Activated T-cell treated with anti-CD3 and anti-CD28 coated beads, Interleukin-2, amount 50 U/mL, for 24 hours (primary cell): ENCODE measurements around the gene NUPR1.

Experiments used
- DNase-seq: peaks from one replicate; pipeline ENCODE4 v3.0.0-alpha.2; 2020
- H3K27ac Mint-ChIP-seq: 2 replicates; pipeline ENCODE4 v1.8.0; 2020; ENCODE audit warnings: mild to moderate bottlenecking, mixed read lengths
- H3K27me3 Mint-ChIP-seq: 2 replicates; pipeline ENCODE4 v1.8.0; 2020; ENCODE audit warnings: mixed read lengths
- H3K36me3 Mint-ChIP-seq: 2 replicates; pipeline ENCODE4 v1.8.0; 2020; ENCODE audit warnings: low read depth, mixed read lengths
- H3K4me1 Mint-ChIP-seq: 2 replicates; pipeline ENCODE4 v1.8.0; 2020; ENCODE audit warnings: low read depth, mixed read lengths
- H3K4me3 Mint-ChIP-seq: 2 replicates; pipeline ENCODE4 v1.8.0; 2020; ENCODE audit warnings: mild to moderate bottlenecking, moderate library complexity, mixed read lengths
- H3K9me3 Mint-ChIP-seq: 2 replicates; pipeline ENCODE4 v1.8.0; 2020; ENCODE audit warnings: mixed read lengths

Gene NUPR1

GRCh38 chr16:28526201-28527099 is 12.3 kb downstream of the NUPR1 start:
- Mint-ChIP-seq H3K4me1 (peaks cover 8% of the 10 kb centered on the region), H3K27ac (no peak overlapping the region)
- DNase-seq: no peak

DNA sequence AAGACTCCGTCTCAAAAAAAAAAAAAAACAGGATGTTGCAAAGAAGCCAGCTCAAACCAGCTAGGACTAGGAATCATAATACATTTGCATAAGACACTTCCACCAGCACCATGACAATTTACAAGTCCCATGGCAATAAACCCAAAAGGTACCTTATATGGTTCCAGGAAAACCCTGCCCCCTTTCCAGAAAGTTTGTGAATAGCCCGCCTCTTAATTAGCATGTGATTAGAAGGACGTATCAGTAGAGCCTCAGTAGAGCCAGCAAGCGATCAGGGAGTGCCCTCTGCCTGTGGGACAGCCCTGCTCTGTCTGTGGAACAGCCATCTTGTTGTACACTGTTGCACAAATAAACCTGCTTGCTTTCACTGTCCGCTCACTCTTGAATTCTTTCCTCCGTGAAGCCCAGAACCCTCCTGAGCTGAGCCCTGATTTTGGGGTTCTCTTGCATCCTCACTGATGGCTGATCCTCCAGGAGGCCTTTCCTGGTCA is 14.0 kb downstream of the NUPR1 start:
- no peaks in the 10 kb centered on the region for H3K36me3 Mint-ChIP-seq
- DNase-seq: no peak
- H3K9me3 Mint-ChIP-seq: no peaks in the 10 kb centered on the region
- no peak overlapping the region for H3K27ac Mint-ChIP-seq
- peaks cover 8% of the 10 kb centered on the region for H3K4me1 Mint-ChIP-seq
- H3K4me3 Mint-ChIP-seq: no peak overlapping the region
- H3K27me3 Mint-ChIP-seq: no peaks in the 10 kb centered on the region

More at GRCh38 chr16:28526201-28527099, 12.3 kb downstream of the NUPR1 start:
- H3K27me3 Mint-ChIP-seq: no peaks in the 10 kb centered on the region
- H3K36me3 Mint-ChIP-seq: no peaks in the 10 kb centered on the region
- no peak overlapping the region for H3K4me3 Mint-ChIP-seq
- no peaks in the 10 kb centered on the region for H3K9me3 Mint-ChIP-seq

- no peaks in the 10 kb centered on the region for H3K9me3 Mint-ChIP-seq
- no peak overlapping the region for H3K4me3 Mint-ChIP-seq
- H3K27me3 Mint-ChIP-seq: no peaks in the 10 kb centered on the region
- H3K27ac Mint-ChIP-seq: no peak overlapping the region
- H3K36me3 Mint-ChIP-seq: no peaks in the 10 kb centered on the region
- DNase-seq: no peak
- peaks cover 8% of the 10 kb centered on the region for H3K4me1 Mint-ChIP-seq
Measured at GRCh38 chr16:28522792-28523191, 16.0 kb downstream of the NUPR1 start.

DNA sequence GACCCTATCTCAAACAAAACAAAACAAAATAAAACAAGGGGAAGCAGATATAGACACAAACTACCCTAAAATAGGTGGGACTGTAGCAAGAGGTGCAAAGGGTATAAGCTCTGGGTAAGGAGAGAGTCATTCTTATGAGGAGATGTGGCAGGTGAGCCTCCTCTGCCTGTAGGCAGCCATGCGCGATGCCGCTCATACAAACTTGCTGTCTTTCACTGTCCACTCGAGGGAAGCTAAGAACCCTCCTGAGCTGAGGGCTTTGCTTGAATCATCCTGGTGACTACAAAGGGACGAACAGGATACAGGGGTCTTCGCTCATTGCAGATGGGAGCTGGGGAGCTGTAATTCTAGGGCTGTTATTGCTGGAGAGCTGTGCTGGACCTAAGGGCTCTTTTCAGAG is 17.3 kb downstream of the NUPR1 start:
- H3K9me3 Mint-ChIP-seq: no peaks in the 10 kb centered on the region
- DNase-seq: no peak
- H3K4me3 Mint-ChIP-seq: no peak overlapping the region
- H3K27me3 Mint-ChIP-seq: no peaks in the 10 kb centered on the region
- H3K27ac Mint-ChIP-seq: no peak overlapping the region
- H3K4me1 Mint-ChIP-seq: peaks cover 8% of the 10 kb centered on the region
- H3K36me3 Mint-ChIP-seq: no peaks in the 10 kb centered on the region

DNA sequence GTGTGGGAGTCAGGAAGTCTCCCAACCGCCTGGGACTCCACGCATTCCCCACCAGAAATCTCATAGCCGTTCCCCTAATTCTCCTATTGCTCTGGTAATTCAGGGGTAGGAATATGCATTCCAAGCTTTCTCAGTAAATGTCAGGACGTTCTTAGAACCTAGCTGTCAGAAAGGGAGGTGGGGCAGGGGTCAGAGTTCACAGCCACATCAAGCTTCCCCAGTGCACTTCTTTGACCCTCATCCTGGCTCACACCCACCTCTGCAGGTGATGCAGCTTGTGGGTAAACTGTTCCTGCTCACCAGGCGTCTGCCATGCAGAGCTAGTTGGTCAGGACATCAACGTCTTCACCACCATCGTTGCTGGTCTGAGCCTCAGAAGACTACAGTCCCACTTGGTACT is 18.1 kb downstream of the NUPR1 start:
- H3K27ac Mint-ChIP-seq: no peak overlapping the region
- no peak for DNase-seq
- H3K9me3 Mint-ChIP-seq: no peaks in the 10 kb centered on the region
- H3K36me3 Mint-ChIP-seq: no peaks in the 10 kb centered on the region
- H3K27me3 Mint-ChIP-seq: no peaks in the 10 kb centered on the region
- no peak overlapping the region for H3K4me3 Mint-ChIP-seq
- peaks cover 8% of the 10 kb centered on the region for H3K4me1 Mint-ChIP-seq

GRCh38 chr16:28514246-28514645 is 24.5 kb downstream of the NUPR1 start:
- Mint-ChIP-seq H3K9me3 (no peaks in the 10 kb centered on the region), H3K4me3 (no peak overlapping the region), H3K4me1 (no peaks in the 10 kb centered on the region), H3K36me3 (no peaks in the 10 kb centered on the region), H3K27me3 (no peaks in the 10 kb centered on the region), H3K27ac (no peak overlapping the region)
- no peak for DNase-seq

- H3K27ac Mint-ChIP-seq: peak overlapping the region; percentile 34
- no peak overlapping the region for H3K4me3 Mint-ChIP-seq
- no peaks in the 10 kb centered on the region for H3K27me3 Mint-ChIP-seq
- H3K36me3 Mint-ChIP-seq: no peaks in the 10 kb centered on the region
- no peaks in the 10 kb centered on the region for H3K9me3 Mint-ChIP-seq
- H3K4me1 Mint-ChIP-seq: no peaks in the 10 kb centered on the region
- DNase-seq: no peak
Measured at GRCh38 chr16:28513484-28514181, 25.1 kb downstream of the NUPR1 start.

DNA sequence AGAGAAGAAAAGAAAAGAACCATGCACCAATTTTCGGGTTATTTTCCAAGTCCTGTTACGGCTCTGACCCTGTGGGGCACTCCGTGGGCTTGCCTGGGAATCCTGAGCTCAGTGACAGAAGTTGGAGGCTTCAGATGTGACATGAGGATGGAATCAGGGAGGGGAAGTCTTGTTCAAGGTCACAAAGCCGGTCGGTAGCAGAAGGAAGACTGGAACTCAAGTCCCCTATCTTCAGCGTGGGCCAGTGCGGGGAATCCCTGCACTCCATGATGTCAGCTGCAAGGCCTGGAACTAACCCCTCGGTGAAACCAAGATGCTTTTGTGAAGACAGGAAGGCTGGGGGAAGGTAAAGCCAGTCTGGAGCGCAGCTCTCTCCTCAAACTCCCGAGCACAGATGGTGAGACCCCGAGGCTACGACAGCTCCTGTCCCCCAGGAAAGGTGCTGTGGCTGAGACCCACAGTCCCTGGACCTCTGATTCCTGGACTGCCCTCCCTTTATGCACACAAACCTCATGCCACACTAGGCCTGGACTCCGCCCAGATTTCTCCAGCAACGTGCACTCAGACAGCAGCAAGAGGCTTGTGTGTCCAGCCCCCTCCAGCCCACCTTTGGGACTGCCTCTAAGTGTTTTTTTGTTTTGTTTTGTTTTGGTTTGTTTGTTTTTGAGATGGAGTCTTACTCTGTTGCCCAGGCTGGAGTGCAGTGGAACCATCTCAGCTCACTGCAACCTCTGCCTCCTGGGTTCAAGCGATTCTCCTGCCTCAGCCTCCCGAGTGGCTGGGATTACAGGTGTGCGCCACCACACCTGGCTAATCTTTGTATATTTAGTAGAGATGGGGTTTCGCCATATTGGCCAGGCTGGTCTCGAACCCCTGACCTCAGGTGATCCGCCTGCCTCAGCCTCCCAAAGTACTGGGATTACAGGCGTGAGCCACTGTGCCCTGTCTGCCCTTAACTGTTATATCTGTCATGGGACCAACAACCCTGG is 26.7 kb downstream of the NUPR1 start:
- Mint-ChIP-seq H3K9me3 (no peaks in the 10 kb centered on the region), H3K4me1 (peaks cover 13% of the 10 kb centered on the region), H3K4me3 (no peak overlapping the region), H3K36me3 (no peaks in the 10 kb centered on the region), H3K27ac (no peak overlapping the region), H3K27me3 (no peaks in the 10 kb centered on the region)
- DNase-seq: no peak

DNA sequence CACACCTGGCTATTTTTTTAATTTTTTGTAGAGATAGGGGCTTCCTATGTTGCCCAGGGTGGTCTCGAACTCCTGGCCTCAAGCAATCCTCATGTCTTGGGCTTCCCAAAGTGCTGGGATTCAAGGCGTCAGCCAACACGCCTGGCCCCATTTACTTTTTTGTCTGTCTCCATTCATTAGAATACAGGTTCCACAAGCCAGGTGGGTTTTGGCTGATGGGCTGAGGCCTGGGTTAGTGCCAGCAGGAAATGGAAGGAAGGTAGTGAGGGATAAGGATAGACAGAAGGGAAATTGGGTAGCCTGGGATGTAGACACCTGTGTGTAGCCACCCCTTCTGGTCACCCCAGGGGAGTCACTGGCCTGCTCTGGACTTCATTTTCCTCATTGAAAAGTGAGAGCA is 27.7 kb downstream of the NUPR1 start:
- Mint-ChIP-seq H3K4me1 (peaks cover 17% of the 10 kb centered on the region), H3K27ac (no peak overlapping the region), H3K36me3 (no peaks in the 10 kb centered on the region), H3K27me3 (no peaks in the 10 kb centered on the region), H3K9me3 (no peaks in the 10 kb centered on the region), H3K4me3 (no peak overlapping the region)
- no peak for DNase-seq

GRCh38 chr16:28505489-28506137 is 33.2 kb downstream of the NUPR1 start:
- no peaks in the 10 kb centered on the region for H3K36me3 Mint-ChIP-seq
- no peak for DNase-seq

GRCh38 chr16:28504707-28505404 is 33.9 kb downstream of the NUPR1 start:
- Mint-ChIP-seq H3K4me3 (no peak overlapping the region), H3K27me3 (no peaks in the 10 kb centered on the region), H3K27ac (no peak overlapping the region), H3K4me1 (peaks cover 21% of the 10 kb centered on the region), H3K36me3 (no peaks in the 10 kb centered on the region), H3K9me3 (no peaks in the 10 kb centered on the region)
- no peak for DNase-seq

More at GRCh38 chr16:28505489-28506137, 33.2 kb downstream of the NUPR1 start:
- Mint-ChIP-seq H3K9me3 (no peaks in the 10 kb centered on the region), H3K27ac (no peak overlapping the region), H3K4me1 (peaks cover 19% of the 10 kb centered on the region), H3K27me3 (no peaks in the 10 kb centered on the region), H3K4me3 (no peak overlapping the region)

- H3K27me3 Mint-ChIP-seq: no peaks in the 10 kb centered on the region
- no peak overlapping the region for H3K27ac Mint-ChIP-seq
- H3K9me3 Mint-ChIP-seq: no peaks in the 10 kb centered on the region
- H3K4me3 Mint-ChIP-seq: no peak overlapping the region
- H3K4me1 Mint-ChIP-seq: peaks cover 21% of the 10 kb centered on the region
- DNase-seq: no peak
- no peaks in the 10 kb centered on the region for H3K36me3 Mint-ChIP-seq
Measured at GRCh38 chr16:28503470-28504259, 35.1 kb downstream of the NUPR1 start.

- no peak overlapping the region for H3K4me3 Mint-ChIP-seq
- H3K27ac Mint-ChIP-seq: no peak overlapping the region
Measured at GRCh38 chr16:28502290-28502689, 36.5 kb downstream of the NUPR1 start.

More at GRCh38 chr16:28502290-28502689, 36.5 kb downstream of the NUPR1 start:
- Mint-ChIP-seq H3K9me3 (no peaks in the 10 kb centered on the region), H3K36me3 (no peaks in the 10 kb centered on the region), H3K4me1 (peaks cover 10% of the 10 kb centered on the region), H3K27me3 (no peaks in the 10 kb centered on the region)
- DNase-seq: no peak
